ENCODE data around the gene CYP2D6. TPM values are rescaled to one million over a fixed set of nuclear protein-coding genes. Genes with fewer than 3 reads are reported as not detected.

Gene CYP2D6
- total and polyA plus RNA-seq, 8 donors = 0.96 to 6.8 (median 4.5) TPM

GRCh38 chr22:42170946-42171345 is 40.3 kb upstream of the CYP2D6 start:
- DNase-seq = no peak
- TF ChIP-seq CTCF (IDR thresholded peaks at IDR 0.05) = no peak

GRCh38 chr22:42169055-42169469 is 38.5 kb upstream of the CYP2D6 start:
- H3K4me3 ChIP-seq = no peak overlapping the region
- H3K9me3 ChIP-seq = no peaks in the 10 kb centered on the region
- DNase-seq (peak in 3 of 4 donors; percentile 55 to 88 (median 68)), ATAC-seq (peak; percentile 88)
- H3K36me3 ChIP-seq = peaks cover 0 to 47% of the 10 kb centered on the region in 2 donors
- H3K4me1 ChIP-seq = no peaks in the 10 kb centered on the region
- peak; percentile 58 to 70 for TF ChIP-seq CTCF (IDR thresholded peaks at IDR 0.05)
- H3K27me3 ChIP-seq = no peaks in the 10 kb centered on the region
- no peak overlapping the region for H3K27ac ChIP-seq
- intact Hi-C loops (cut with DNase I) = loop anchor here in 1 of 2 donors (5.0 kb wide), 1 partner anchor 268 kb away; no protein-coding TSS in a partner anchor

More at GRCh38 chr22:42170946-42171345, 40.3 kb upstream of the CYP2D6 start:
- H3K4me3 ChIP-seq = no peak overlapping the region
- no peak overlapping the region for H3K27ac ChIP-seq
- intact Hi-C loops (cut with DNase I) = no loop called here
- peaks cover 0 to 34% of the 10 kb centered on the region in 2 donors for H3K36me3 ChIP-seq
- no peaks in the 10 kb centered on the region for H3K9me3 ChIP-seq
- no peak for ATAC-seq
- no peaks in the 10 kb centered on the region for H3K27me3 ChIP-seq
- H3K4me1 ChIP-seq = no peaks in the 10 kb centered on the region

- no peaks in the 10 kb centered on the region for H3K9me3 ChIP-seq
- H3K27ac ChIP-seq = no peak overlapping the region
- ATAC-seq (no peak), DNase-seq (no peak)
- H3K4me3 ChIP-seq = no peak overlapping the region
- H3K27me3 ChIP-seq = no peaks in the 10 kb centered on the region
- no peak for TF ChIP-seq CTCF (IDR thresholded peaks at IDR 0.05)
- intact Hi-C loops (cut with DNase I) = loop anchor here in 1 of 2 donors (5.0 kb wide), 1 partner anchor 269 kb away; no protein-coding TSS in a partner anchor
- H3K36me3 ChIP-seq = peaks cover 0 to 51% of the 10 kb centered on the region in 2 donors
- no peaks in the 10 kb centered on the region for H3K4me1 ChIP-seq
Observed at GRCh38 chr22:42168476-42168875, 37.9 kb upstream of the CYP2D6 start.

- ATAC-seq (no peak), DNase-seq (no peak)
- H3K27ac ChIP-seq = no peak overlapping the region
- no peaks in the 10 kb centered on the region for H3K9me3 ChIP-seq
- H3K27me3 ChIP-seq = no peaks in the 10 kb centered on the region
- no peaks in the 10 kb centered on the region for H3K4me1 ChIP-seq
- no peak overlapping the region for H3K4me3 ChIP-seq
- H3K36me3 ChIP-seq = peaks cover 0 to 60% of the 10 kb centered on the region in 2 donors
- intact Hi-C loops (cut with DNase I) = loop anchor here in 1 of 2 donors (5.0 kb wide), 1 partner anchor 270 kb away; no protein-coding TSS in a partner anchor
- no peak for TF ChIP-seq CTCF (IDR thresholded peaks at IDR 0.05)
Observed at GRCh38 chr22:42167066-42167465, 36.5 kb upstream of the CYP2D6 start.

GRCh38 chr22:42164901-42165300 is 34.3 kb upstream of the CYP2D6 start:
- intact Hi-C loops (cut with DNase I) = loop anchor here in 1 of 2 donors (5.0 kb wide), 1 partner anchor 272 kb away; no protein-coding TSS in a partner anchor
- no peaks in the 10 kb centered on the region for H3K27me3 ChIP-seq
- no peak overlapping the region for H3K27ac ChIP-seq
- no peaks in the 10 kb centered on the region for H3K9me3 ChIP-seq
- DNase-seq (no peak), ATAC-seq (no peak)
- H3K36me3 ChIP-seq = peaks cover 0 to 60% of the 10 kb centered on the region in 2 donors
- TF ChIP-seq CTCF (IDR thresholded peaks at IDR 0.05) = no peak
- no peaks in the 10 kb centered on the region for H3K4me1 ChIP-seq
- H3K4me3 ChIP-seq = no peak overlapping the region
